GM10266 (cell line): Measurements from ENCODE around the gene SRSF2.
"Not testable (repeated sequence)": the region's sequence is repeated elsewhere in the genome, so short reads cannot be mapped to it uniquely, and the experiment has no call there.

Source experiments
- DNase-seq: peaks from one replicate; pipeline ENCODE4 v3.0.0; 2012; ENCODE audit errors: extremely low spot score
- CTCF ChIP-seq: IDR thresholded peaks from 2 replicates; pipeline ENCODE4 v1.5.1; 2012; ENCODE audit warnings: mild to moderate bottlenecking, low read depth; ENCODE audit not compliant: control insufficient read depth, insufficient read depth; ENCODE audit errors: missing control alignments

Gene SRSF2

GRCh38 chr17:76716146-76716838, 20.8 kb downstream of the SRSF2 start:
- DNase-seq: no peak

GRCh38 chr17:76715496-76715830, 21.7 kb downstream of the SRSF2 start:
- no peak for TF ChIP-seq CTCF
- DNase-seq: no peak

More at GRCh38 chr17:76716146-76716838, 20.8 kb downstream of the SRSF2 start:
- TF ChIP-seq CTCF: no peak

GRCh38 chr17:76714822-76715495, 22.2 kb downstream of the SRSF2 start:
- peak; percentile 78 for TF ChIP-seq CTCF
- peak; percentile 66 for DNase-seq

- DNase-seq: no peak
- no peak for TF ChIP-seq CTCF
Measured at GRCh38 chr17:76714336-76714735, 22.8 kb downstream of the SRSF2 start.

GRCh38 chr17:76713765-76714164, 23.4 kb downstream of the SRSF2 start:
- no peak for TF ChIP-seq CTCF
- no peak for DNase-seq

GRCh38 chr17:76712321-76712720, 24.8 kb downstream of the SRSF2 start:
- DNase-seq: not testable (repeated sequence)

GRCh38 chr17:76710863-76711611, 26.1 kb downstream of the SRSF2 start, which contains the start of gene MXRA7:
TSS of gene MXRA7 (minus strand) at chr17:76710965. CDS start at chr17:76710946, 19 bp downstream.
- no peak for TF ChIP-seq CTCF
- DNase-seq: peak; percentile 83

GRCh38 chr17:76709951-76710862, 26.9 kb downstream of the SRSF2 start:
- not testable (repeated sequence) for DNase-seq
